GM19043 (cell line): Measurements from ENCODE around the gene PLEKHG3.

Experiments
- ATAC-seq: cut with Tn5 transposase; IDR thresholded peaks from one replicate; pipeline ENCODE4 v1.9.1; 2021; ENCODE audit warnings: low read depth; ENCODE audit not compliant: unreplicated experiment

PLEKHG3 gene

GRCh38 chr14:64743061-64743460, 38.8 kb downstream of the PLEKHG3 start:
- ATAC-seq: no peak

GRCh38 chr14:64745511-64746091, 41.4 kb downstream of the PLEKHG3 start:
- no peak for ATAC-seq

- no peak for ATAC-seq
Measured at GRCh38 chr14:64746298-64747250, 42.4 kb downstream of the PLEKHG3 start.

GRCh38 chr14:64747327-64747726, 43.1 kb downstream of the PLEKHG3 start:
- no peak for ATAC-seq

- ATAC-seq: no peak
Measured at GRCh38 chr14:64748521-64748920, 44.3 kb downstream of the PLEKHG3 start.

GRCh38 chr14:64748995-64749714, 44.9 kb downstream of the PLEKHG3 start:
- ATAC-seq: no peak

- ATAC-seq: no peak
Measured at GRCh38 chr14:64752909-64753308, 48.7 kb downstream of the PLEKHG3 start.

- ATAC-seq: no peak
Measured at GRCh38 chr14:64753374-64753773, 49.1 kb downstream of the PLEKHG3 start.

- no peak for ATAC-seq
Measured at GRCh38 chr14:64753999-64754398, 49.8 kb downstream of the PLEKHG3 start.

GRCh38 chr14:64754685-64755084, 50.5 kb downstream of the PLEKHG3 start:
- no peak for ATAC-seq

GRCh38 chr14:64755781-64756221, 51.6 kb downstream of the PLEKHG3 start:
- ATAC-seq: no peak

- no peak for ATAC-seq
Measured at GRCh38 chr14:64756712-64757111, 52.5 kb downstream of the PLEKHG3 start.

GRCh38 chr14:64757601-64758000, 53.4 kb downstream of the PLEKHG3 start:
- no peak for ATAC-seq

GRCh38 chr14:64758025-64758521, 53.8 kb downstream of the PLEKHG3 start:
- no peak for ATAC-seq

- no peak for ATAC-seq
Measured at GRCh38 chr14:64758691-64759554, 54.7 kb downstream of the PLEKHG3 start.

GRCh38 chr14:64759555-64759938, 55.3 kb downstream of the PLEKHG3 start:
- ATAC-seq: no peak

GRCh38 chr14:64760146-64760755, 56.0 kb downstream of the PLEKHG3 start:
- no peak for ATAC-seq

- ATAC-seq: no peak
Measured at GRCh38 chr14:64760916-64761315, 56.7 kb downstream of the PLEKHG3 start.

GRCh38 chr14:64761441-64762043, 57.3 kb downstream of the PLEKHG3 start:
- no peak for ATAC-seq
